Subcutaneous adipose tissue (tissue), 4 donors: ENCODE results near the gene WNT9B. TPM values are rescaled to one million over a fixed set of nuclear protein-coding genes. Genes with fewer than 3 reads are reported as not detected.

ENCODE experiments used
- total RNA-seq, 4 donors: library from RNA; depleted of rRNA; stranded (reverse); fragments of >200 nt; gene quantifications; one replicate each; pipeline ENCODE4 v1.1.0, GENCODE V29; 2016
- TF ChIP-seq, protein P1 (sequence below): fragments of 450-650 bp; IDR thresholded peaks from one replicate; pipeline ENCODE4 v1.5.1; 2016; ENCODE audit warnings: low read depth, mild to moderate bottlenecking, control low read depth, antibody characterized with exemption, moderate library complexity

Gene WNT9B
- total RNA-seq, 4 donors from 2014 or later = 0.38 to 0.51 TPM; not detected in 2

DNA sequence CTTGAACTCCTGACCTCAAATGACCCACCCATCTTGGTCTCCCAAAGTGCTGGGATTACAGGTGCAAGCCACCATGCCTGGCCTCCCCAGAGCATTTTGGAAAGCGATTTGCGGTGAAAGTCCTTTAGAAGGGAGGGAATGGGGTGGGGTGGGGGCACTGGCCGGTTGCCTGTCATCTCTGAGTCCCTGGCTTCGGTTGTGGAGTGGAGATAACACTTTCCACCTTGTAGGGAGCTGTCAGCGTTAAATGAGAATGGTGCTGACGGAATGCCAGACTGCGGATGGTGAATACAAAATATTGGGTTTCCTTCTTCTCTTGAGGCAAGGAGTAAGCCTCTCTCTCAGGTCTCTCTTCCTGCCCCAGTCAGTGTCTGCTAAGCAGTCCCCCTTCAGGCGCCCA is 27.7 kb upstream of the WNT9B start:
- TF ChIP-seq, protein P1, sequence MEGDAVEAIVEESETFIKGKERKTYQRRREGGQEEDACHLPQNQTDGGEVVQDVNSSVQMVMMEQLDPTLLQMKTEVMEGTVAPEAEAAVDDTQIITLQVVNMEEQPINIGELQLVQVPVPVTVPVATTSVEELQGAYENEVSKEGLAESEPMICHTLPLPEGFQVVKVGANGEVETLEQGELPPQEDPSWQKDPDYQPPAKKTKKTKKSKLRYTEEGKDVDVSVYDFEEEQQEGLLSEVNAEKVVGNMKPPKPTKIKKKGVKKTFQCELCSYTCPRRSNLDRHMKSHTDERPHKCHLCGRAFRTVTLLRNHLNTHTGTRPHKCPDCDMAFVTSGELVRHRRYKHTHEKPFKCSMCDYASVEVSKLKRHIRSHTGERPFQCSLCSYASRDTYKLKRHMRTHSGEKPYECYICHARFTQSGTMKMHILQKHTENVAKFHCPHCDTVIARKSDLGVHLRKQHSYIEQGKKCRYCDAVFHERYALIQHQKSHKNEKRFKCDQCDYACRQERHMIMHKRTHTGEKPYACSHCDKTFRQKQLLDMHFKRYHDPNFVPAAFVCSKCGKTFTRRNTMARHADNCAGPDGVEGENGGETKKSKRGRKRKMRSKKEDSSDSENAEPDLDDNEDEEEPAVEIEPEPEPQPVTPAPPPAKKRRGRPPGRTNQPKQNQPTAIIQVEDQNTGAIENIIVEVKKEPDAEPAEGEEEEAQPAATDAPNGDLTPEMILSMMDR = no peak

- TF ChIP-seq, protein P1 = no peak
Measured at GRCh38 chr17:46826116-46826515, 25.3 kb upstream of the WNT9B start.

DNA sequence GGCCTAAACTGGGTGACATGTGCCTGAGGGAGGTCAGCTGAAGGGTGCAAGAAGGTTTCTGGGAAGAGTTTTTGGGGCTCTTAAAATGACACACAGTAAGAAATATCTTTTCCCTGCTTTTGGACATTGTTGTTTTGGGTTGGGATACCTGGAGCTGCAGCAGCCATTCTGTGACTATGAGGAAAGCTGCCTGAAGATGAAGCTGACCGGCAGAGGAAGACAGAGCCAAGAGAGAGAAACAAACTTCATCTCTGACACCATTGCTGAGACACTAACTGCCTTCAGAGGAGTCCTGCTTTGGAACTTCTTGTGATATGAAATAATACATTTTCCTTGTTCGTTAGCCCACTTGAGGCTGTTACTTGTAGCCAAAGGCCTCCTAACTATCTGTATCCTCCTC is 24.1 kb upstream of the WNT9B start:
- TF ChIP-seq, protein P1 = no peak

GRCh38 chr17:46831573-46832330 is 19.6 kb upstream of the WNT9B start:
- TF ChIP-seq, protein P1 = no peak

- TF ChIP-seq, protein P1 = no peak
Measured at GRCh38 chr17:46832331-46832821, 19.0 kb upstream of the WNT9B start.

DNA sequence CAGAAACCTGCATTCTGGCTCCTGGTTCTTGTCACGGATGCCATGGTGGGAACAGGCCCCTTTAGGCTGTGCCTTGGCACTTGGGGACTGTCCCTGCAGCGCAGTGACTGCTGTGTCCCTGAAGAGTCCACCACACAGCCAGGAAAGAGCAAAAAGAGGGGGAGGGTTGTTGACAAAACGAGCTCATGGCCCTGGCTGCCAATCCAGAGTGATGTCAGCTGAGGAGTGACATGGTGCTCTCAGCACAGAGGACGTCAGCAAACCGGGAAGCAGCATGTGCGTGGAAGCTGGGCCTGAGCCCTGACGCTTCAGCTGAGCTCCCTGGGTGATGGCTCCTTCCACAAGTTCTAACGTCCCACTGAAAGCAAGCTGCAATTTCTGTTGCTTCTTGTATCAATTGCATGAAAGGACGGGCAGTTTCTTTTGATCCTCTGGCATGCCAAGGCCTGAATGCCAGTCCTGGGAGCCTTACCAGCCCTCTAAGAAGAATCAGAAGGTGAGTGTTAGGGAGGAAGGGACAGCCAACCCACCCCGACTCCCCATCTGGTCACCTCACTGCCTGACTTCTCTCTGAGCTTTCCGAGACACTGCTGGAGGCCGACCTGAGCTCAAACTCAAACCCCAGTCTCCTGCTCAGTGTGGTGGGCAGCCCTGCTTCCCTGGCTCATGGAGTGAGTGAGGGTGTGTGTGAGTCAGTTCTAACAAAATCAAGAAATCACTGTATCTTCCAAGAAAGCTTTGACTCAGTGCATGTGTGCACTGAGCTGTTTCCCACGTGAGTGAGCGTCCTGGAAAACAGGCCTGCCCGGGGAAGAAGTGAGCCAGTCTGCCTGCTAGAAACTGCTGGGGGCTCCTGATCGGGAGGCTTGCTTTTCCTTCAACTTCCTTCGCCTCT is 18.2 kb upstream of the WNT9B start:
- TF ChIP-seq, protein P1 = no peak

- TF ChIP-seq, protein P1 = no peak
Measured at GRCh38 chr17:46833840-46834208, 17.6 kb upstream of the WNT9B start.
